IPS-11a (cell line): Measurements from ENCODE around the gene GTF3C1.

Experiments
- H3K4me3 ChIP-seq: one replicate; pipeline ENCODE4 v1.5.1; 2013; ENCODE audit warnings: low read depth, low read length, control low read depth

The GTF3C1 gene

DNA sequence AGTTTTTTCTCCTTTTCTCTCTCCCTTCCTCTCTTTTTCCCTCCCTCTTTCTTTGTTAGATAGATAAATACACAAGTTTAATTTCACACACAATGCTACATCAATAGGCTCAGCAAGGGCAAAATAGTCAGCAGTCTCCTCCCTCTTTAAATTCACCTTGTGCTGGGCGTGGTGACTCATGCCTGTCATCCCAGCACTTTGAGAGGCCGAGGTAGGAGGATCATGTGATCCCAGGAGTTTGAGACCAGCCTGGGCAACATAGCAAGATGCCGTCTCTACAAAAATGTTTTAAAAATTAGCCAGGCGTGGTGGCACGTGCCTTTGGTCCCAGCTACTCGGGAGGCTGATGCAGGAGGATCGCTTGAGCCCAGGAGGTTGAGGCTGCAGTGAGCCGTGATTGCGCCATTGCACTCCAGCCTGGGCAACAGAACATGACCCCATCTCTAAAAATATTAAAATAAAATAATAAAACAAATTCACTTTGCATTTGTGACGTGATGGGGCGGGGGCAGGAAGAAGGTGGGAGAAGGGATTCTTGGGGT lies 120.3 kb downstream of the GTF3C1 start:
- H3K4me3 ChIP-seq: no peak overlapping the region

DNA sequence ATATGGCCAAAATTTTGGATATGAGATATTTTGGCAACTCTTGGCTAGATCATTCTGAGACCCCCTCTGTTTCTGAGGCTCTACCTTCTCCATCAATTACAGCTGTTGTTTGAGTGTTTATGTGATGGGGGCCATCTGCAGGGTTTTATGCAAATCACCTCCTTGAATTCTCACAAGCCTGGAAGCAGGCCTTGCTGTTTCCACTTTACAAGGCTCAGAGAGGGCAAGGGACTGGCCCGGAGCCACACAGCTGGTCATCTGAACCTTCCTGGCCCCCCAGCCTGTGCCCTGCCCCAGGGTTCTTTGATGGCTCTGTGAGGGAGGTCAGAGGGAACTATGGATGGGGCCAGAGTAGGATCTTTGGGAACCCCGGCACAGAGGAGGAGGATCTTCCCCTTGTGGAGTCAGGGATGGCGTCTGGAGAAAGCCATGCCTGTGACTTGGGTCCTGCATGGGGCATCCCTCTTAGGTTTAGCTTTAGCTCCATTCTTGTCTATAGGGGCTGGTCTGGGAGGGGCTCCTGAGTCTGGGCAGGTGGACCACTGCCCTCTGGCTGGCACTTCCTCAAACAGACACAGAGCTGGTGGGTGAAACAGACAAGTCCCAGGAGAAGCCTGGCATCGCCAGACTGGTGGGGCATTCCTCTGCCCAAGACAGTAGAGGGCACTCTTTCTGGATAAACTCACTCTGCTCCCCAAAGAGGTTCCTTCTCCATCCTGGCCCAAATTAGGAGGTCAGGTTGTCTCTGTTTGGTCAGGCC lies 121.5 kb downstream of the GTF3C1 start:
- no peak overlapping the region for H3K4me3 ChIP-seq

DNA sequence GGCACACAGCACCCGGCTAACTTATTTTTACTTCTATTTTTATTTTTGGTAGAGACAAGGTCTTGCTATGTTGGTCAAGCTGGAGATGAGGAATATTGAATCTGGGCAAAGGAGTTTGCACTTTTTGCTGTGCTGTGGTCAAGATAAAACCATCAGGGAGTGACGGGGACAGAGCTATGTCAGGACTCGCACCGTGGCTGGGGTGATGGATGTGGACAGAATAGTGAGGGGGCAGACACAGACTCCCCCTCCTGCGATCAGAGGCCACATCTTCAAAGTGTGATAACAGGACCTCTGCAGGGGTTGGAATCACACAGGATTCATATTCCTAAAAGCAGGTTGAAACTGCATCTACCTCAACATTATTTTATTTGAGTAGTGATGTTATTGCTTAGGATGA lies 122.2 kb downstream of the GTF3C1 start:
- no peak overlapping the region for H3K4me3 ChIP-seq

DNA sequence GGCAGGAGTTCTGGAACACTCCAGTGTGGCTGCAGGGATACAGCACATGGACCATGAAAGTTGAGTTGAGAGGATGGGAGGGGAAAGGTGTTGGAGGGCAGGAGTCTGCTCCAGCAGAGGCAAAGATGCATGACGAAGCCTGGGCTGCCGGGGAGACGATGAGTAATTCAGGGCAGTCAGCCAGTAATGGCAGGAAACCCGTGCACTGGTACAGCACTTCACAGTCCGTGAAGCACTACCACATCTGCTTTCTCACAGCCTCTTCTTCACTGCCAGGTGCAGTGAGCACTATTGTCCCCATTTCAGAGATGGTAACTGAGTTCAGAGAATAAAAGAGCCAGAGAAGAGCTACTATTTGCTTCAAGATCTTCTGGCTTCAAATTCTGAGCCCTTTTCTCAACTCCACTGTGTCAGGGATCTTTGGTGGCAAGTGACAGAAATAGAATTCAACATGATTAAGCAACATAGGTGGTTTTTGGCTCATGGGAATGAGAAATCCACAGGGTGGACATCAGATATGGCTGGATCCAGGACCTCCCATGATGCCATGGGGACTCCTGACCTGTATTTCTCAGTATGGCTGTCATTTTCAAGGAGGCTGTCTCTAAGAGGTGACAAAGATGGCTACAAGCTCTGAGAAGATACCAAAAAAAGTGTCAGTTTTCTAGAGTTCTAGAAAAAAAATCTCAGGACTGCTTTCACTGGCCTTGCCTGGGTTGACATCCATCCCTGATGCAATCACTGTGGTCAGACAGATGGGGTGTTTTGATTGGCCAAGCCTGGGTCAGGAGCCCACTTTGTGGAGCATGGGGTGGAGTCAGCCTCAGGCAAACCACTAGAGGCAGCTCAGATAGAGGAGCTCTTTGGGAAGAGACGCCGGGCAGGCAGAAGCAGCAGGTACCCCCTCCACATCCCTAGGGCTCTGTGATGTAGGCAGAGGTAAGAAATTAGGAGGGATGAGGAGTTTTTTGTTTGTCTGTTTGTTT lies 123.0 kb downstream of the GTF3C1 start:
- H3K4me3 ChIP-seq: no peak overlapping the region

DNA sequence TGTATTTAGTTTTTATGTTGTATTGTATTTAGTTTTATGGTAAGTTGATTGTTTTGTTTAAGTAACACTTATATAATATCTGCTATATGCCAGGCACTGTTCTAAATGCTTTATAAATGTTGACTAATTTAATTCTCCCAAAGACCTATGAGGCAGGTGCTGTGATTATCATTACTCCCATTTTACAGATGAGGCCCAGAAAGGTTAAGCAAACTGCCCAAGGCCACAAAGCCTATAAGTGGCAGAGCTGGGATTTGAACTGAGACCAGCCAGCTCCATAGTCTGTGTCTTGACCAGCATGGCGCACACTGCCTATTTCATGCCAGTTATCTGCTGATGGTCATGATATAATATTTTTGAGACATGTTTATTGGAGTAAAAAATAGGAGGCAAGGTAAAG lies 123.8 kb downstream of the GTF3C1 start:
- H3K4me3 ChIP-seq: no peak overlapping the region

DNA sequence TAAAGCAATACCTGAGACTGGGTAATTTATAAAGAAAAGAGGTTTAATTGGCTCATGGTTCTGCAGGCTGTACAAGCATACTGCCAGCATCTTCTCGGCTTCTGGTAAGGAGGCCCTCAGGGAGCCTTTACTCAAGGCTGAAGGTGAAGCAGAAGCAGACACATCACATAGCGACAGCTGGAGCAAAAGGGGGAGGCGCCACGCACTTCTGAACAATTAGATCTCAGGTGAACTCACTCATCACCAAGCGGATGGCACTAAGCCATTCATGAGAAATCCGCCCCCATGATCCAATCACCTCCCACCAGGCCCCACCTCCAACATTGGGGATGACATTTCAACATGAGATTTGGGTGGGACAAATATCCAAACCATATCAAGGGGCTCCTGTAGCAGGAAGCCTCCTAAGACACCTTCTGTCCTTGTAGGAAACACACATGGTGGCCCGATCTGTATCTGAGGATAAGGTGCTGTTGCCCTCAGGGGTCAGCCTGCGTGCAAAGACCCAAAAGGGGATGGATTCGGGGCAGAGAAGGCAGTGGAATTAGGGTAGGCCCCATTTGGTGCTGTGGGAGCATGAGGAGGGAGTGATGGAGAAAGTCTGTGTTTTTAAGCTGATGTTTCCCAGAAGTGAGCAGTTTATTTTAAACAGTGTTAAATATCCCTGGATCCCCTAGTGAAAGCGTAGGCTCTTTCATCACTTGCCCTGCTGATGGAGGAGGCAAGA lies 124.8 kb downstream of the GTF3C1 start:
- no peak overlapping the region for H3K4me3 ChIP-seq

DNA sequence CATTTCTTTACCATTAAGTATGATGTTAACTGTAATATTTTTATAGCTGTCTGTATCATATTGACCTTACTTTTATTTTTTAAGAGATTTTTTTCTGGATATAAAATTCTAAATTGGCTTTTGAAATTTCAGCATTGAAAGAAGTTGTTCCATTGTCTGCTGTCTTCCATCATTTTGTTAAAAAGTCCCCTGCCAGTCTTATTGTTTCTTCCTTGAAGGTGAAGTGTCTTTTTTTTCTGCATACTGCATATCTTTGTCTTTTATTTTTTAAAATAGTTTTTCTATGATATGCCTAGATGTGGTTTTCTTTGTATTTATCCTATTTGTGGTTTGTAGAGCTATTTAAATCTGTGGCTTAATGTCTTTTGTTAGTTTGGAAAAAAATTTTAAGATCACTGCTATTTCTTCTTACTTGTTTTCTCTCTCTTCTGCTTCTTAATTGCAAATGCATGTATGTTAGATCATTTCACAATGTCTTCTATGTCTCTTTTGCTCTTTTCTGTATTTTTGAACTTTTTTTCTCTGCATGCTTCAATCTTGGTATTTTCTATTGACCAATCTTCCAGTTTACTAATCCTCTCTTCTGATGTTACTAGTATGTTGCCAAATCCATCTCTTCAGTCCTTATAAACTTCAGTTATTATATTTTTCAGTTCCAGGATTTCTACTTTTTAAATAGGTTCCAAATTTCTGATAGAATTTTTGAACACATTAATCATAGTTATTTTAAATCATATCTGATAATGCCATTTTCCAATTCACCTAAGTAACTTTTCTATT lies 127.6 kb downstream of the GTF3C1 start:
- H3K4me3 ChIP-seq: no peak overlapping the region

DNA sequence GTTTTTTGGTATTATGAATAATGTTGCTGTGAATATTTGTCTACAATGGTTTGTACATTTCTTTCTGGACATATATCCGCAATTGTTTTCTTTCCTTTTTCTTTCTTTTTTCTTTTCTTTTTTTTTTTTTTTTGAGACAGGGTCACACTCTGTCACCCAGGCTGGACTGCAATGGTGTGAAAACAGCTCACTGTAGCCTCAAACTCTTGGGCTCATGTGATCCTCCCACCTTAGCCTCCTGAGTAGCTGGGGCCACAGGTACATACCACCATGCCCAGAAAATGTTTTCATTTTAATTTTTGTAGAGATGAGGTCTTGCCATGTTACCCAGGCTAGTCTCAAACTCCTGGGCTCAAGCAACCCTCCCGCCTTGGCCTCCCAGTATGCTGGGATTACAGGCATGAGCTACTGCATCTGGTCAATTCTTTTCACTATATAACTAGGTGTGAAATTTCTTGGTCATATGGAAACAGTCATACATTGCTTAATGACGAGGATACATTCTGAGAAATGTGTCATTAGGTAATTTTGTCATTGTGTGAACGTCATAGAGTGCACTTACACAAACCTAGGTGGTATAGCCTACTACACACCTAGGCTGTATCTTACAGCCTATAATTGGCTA lies 132.6 kb downstream of the GTF3C1 start:
- H3K4me3 ChIP-seq: no peak overlapping the region

DNA sequence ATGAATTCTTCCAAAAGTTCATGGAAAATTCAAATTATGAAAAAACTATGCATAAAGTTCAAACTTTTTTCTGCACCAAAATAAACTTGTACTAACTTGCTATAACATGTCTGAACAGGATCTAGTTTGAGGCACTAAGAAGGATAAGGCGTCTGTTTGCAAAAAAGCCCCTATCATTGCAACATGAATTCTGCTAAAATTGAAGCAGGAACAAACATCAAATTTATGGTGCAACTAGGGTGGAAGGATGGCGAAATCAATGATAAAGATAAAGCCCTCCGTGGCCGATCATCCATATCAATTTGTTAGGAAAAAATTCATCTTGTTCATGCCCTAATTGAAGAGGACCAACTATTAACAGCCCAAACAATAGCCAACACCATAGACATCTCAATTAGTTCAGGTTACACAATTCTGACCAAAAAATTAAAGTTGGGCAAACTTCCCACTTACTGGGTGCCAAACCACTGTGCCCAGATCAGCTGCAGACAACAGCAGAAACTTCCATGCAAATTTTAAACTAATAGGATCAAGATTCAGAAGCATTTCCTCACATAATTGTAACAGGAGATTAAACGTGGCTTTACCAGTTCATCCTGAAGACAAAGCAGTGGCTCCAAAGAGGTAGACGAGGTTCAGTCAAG lies 134.8 kb downstream of the GTF3C1 start:
- no peak overlapping the region for H3K4me3 ChIP-seq

DNA sequence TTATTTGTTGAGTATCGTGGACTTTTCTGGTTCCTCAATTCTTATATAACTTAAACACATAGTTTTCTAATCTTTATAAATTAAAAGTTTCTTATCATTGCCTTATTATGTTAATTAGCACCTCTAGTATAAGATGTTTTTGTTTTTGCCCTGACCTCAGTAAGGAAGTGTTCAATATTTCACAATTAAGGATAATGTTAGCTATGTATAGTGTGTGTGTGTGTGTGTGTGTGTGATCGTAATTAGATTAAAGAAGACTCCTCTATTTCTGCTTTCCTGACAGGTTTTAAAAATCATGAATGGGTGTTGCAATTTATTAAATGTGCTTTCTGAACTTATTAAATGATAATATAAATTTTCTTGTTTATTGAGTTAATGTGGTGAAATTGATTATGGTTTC lies 135.8 kb downstream of the GTF3C1 start:
- no peak overlapping the region for H3K4me3 ChIP-seq

DNA sequence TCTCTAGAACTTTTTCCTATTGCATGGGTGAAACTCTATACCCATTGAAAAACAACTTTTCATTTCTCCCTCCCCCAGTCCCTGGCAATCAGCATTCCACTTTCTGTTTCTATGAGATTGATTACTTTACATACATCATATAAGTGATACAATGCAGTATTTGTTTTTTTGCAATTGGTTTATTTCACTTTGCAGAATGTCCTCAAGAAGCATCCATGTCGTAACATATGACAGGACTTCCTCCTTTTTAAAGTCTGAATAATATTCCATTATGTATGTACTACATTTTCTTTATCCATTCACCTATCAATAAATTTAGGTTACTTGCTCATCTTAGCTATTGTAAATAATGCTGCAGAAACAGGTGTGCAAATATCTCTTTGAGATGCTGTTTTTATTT lies 139.0 kb downstream of the GTF3C1 start:
- no peak overlapping the region for H3K4me3 ChIP-seq
